NCI-H146 treated with DMSO at 0.1 percent for 48 hours (cell line): ENCODE results near the gene ASPDH.
A peak's percentile ranks its signal among the peaks of the same experiment; 100 is the strongest.

Experiments
- DNase-seq: peaks from one replicate; lab custom pipeline; 2025; ENCODE audit not compliant: unreplicated experiment; lab: John Stamatoyannopoulos, UW

ASPDH gene

GRCh38 chr19:50513746-50514345 is at the start of gene ASPDH:
Gene ASPDH (minus strand): TSS chr19:50513913. CDS start chr19:50513823, 90 bp downstream.
- DNase-seq: no peak

GRCh38 chr19:50562996-50563395 is 49.3 kb upstream of the ASPDH start:
- no peak for DNase-seq

- no peak for DNase-seq
Measured at GRCh38 chr19:50562329-50562728, 48.6 kb upstream of the ASPDH start.

- no peak for DNase-seq
Measured at GRCh38 chr19:50559636-50560035, 45.9 kb upstream of the ASPDH start.

DNA sequence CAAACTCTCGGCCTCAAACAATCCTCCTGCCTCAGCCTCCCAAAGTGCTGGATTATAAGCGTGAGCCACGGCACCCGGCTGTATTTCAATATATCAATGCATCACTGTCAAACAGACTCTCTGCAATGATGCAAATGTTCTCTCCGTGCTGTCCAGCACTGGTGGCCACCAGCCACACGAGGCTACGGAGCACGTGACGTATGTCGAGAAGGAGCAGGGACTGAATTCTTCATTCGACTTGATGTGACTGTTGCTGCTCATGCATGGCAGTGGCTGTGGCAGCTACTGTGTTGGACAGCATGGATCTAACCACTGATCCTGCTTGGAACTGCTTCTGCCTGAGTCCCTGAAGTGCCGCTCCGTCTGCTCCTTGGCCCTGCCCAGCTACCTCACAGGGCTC is 44.7 kb upstream of the ASPDH start:
- DNase-seq: no peak

GRCh38 chr19:50558039-50558438 is 44.3 kb upstream of the ASPDH start:
- DNase-seq: no peak

DNA sequence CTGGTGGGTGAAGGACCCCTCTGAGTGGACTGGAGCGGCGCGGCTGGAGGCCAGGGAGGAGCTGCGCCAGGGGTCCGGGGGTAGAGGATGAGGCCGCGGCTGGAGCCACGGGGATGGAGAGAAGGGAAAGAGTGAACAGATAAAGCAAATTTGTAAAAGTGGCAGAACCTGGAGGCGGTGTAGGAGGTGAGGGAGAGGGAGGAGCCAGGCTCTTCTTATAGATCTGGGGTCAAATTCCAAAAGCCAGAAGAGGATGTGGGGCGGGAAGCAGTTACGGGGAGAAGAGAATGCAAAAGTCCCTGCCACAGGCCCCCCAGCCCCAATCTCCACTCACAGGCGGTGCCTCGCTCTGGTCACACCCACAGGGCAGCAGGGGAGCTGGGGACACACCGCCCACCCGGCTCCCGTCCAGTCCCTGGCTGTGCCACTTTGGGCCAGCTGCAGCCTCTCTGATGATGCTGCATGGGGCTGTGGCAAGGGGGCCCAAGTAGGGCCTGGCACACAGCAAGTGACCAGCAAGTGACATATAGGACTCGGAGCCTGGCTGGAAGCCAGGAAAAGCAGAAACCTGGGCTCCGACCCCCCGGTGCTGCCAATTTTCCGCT is 43.4 kb upstream of the ASPDH start:
- no peak for DNase-seq

GRCh38 chr19:50556282-50557008 is 42.7 kb upstream of the ASPDH start:
- DNase-seq: peak; percentile 8

DNA sequence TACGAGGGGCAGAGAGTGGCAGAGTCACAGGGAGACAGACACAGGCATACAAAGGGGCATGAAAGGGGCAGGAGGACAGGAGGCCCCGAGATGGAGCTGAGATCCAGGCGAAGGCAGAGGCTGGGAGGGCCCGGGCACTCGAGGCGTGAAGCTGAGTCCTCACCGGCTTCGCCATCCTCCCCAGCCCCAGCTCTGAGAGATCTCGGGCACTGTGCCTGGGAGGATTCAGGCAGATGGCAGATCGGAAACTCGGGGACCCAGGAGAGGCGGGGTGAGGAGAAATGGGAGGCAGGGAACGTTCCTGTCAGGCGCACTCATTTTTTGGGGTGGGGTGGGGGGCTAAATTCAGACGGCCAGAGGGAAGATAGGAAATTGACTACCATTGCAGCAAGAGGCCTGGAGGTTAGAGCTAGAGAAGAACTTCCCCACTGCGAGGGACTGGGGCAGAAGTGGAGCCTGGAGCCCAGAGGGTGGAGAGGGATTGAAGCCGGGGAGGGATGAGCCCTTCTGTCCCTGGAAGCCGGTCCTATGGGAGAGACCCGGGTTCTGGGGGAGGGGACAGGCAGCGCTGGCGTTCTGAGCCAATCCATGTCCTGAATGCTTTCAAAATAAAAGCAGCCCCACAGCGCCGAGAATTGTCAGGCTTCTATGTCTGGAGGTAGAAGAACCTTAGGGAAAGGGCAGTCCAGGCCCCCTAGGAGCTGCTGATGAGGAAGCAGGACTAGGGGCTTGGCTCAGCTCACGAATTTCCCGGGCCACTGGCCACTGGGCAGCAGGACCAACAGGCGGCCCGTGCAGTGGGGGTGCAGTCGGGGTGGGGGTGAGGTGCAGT is 42.0 kb upstream of the ASPDH start:
- no peak for DNase-seq

GRCh38 chr19:50555033-50555432 is 41.3 kb upstream of the ASPDH start:
- DNase-seq: no peak

GRCh38 chr19:50554212-50554611 is 40.5 kb upstream of the ASPDH start:
- no peak for DNase-seq

- DNase-seq: no peak
Measured at GRCh38 chr19:50553134-50553703, 39.5 kb upstream of the ASPDH start.

DNA sequence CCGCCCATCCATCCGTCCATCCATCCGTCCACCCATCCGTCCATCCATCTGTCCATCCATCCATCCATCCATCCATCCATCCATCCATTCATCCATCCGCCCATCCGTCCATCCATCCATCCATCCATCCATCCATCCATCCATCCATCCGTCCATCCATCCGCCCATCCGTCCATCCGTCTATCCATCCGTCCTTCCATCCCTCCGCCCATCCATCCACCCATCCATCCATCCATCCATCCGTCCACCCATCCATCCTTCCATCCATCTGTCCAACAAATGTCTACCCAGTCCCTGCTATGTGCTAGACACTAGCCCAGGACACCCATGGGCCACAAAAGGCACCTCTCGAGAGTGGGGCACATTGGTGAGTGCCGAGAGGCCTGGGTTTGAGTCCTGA is 38.8 kb upstream of the ASPDH start:
- DNase-seq: no peak

- no peak for DNase-seq
Measured at GRCh38 chr19:50551715-50552187, 38.0 kb upstream of the ASPDH start.

- DNase-seq: no peak
Measured at GRCh38 chr19:50551034-50551714, 37.5 kb upstream of the ASPDH start.

DNA sequence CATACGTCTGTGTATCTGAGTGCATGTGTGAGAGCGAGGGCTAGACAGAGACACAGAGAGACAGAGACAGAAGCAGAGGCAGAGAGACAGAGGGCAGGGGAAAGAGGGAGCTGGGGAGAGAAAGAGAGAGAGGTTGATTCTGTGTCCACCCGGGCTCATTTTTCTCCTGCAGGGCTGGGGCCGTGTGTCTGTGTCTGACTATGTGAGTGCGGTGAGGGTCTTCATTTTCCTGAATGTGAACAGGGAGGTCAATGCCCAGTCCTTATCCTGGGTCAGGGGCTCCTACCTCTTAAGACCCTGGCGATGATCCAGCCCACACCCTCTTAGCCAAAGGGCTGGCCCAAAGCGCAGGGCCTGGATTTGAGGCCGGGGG is 36.9 kb upstream of the ASPDH start:
- no peak for DNase-seq

DNA sequence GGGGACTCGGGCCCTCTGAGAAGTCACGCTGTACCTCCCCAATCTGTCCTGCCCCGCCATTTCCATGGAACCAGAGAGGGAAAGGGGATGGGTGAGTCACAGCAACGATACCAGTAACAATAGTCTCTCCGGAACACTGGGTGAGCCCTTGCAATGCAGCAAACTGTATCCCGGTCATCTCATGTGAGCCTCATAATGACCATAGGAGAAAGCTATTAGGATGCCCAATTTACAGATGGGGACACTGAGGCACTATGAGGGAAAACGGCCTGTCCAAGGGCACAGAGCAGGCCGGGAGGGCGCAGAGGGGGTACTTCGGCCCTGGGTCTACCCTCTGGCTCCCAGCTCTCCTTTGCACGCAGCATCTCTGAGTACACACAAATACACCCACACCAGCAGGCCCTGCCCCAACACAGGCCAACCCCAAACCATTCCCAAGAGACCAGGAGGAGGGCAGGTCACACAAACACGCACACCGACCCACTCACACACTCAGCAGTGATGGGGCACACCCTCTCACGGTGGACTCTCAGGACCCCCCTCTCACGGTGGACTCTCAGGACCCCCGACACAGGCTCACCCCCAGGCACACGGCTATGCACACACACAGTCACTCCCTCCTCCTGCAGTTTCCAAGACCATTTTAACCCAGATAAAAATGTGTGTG is 36.3 kb upstream of the ASPDH start:
- DNase-seq: no peak

DNA sequence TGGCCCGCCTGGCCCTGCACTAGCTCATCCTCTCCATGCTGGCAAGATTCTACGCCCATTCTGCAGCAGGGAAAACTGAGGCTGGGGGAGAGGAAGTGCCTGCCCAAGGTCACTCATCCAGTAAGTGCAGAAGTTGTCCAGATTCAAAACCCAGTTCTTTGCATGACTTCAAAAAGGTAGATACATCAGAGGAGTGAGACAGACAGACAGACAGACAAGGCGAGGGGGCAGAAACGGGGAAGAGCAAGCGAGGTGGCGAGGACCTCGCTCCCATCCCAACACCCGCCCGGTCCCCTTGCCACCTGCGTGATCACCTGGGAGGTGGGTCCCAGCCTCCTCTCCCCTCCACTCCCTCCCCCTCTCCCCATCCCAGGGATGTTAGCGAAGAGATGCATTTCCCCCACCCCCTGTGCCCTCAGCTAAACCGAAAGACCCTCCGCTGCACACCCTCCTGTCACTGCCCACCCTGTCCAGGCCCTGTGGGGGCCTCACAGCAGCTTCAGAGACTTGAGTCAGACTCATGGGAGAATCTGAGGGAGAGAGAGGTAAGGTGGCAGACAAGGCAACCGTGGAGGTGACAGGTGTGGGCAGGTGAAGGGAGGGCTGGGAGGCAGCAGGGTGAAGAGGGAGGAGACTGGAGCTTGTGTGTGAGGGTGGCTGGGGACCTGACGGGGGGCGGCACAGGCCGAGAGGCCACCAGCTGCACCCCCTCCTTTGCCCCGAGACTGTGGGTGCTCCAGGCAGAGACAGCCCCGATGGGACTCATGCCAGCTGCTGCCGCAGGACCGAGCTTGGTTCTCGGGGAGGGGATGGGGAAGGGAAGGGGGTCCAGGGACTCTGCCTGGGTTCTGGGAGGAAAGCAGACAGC is 35.6 kb upstream of the ASPDH start:
- no peak for DNase-seq
